WERI-Rb-1 (cell line): Measurements from ENCODE around the gene ECSIT.

Experiments
- DNase-seq: peaks from one replicate; pipeline ENCODE4 v3.0.0-alpha.2; 2020
- H3K27ac ChIP-seq: fragments of 250-450 bp; sonication (Bioruptor Pico); 2 replicates; pipeline ENCODE4 v1.5.1; 2020; ENCODE audit warnings: mild to moderate bottlenecking, moderate library complexity
- H3K27me3 ChIP-seq: fragments of 250-450 bp; sonication (Bioruptor Pico); 2 replicates; pipeline ENCODE4 v1.5.1; 2021; ENCODE audit warnings: mild to moderate bottlenecking, low read depth, moderate library complexity; ENCODE audit not compliant: insufficient read depth, severe bottlenecking
- H3K36me3 ChIP-seq: fragments of 250-450 bp; sonication (Bioruptor Pico); 2 replicates; pipeline ENCODE4 v1.5.1; 2020; ENCODE audit warnings: mild to moderate bottlenecking, moderate library complexity
- H3K4me3 ChIP-seq: 2 replicates; pipeline ENCODE4 v1.5.1; 2011; ENCODE audit warnings: low read depth, mild to moderate bottlenecking, control low read depth, low read length
- H3K9me3 ChIP-seq: fragments of 250-450 bp; sonication (Bioruptor Pico); 2 replicates; pipeline ENCODE4 v1.5.1; 2021; ENCODE audit warnings: mild to moderate bottlenecking, moderate library complexity; ENCODE audit not compliant: severe bottlenecking
- CTCF ChIP-seq: IDR thresholded peaks from 2 replicates; pipeline ENCODE4 v1.5.1; 2011; ENCODE audit warnings: low read depth, mild to moderate bottlenecking, control low read depth, inconsistent platforms, low read length

Gene ECSIT

GRCh38 chr19:11458236-11458900 is 70.6 kb downstream of the ECSIT start:
- no peak for TF ChIP-seq CTCF
- no peak for DNase-seq
- no peaks in the 10 kb centered on the region for H3K36me3 ChIP-seq
- H3K27me3 ChIP-seq: no peaks in the 10 kb centered on the region
- H3K27ac ChIP-seq: no peak overlapping the region
- no peaks in the 10 kb centered on the region for H3K9me3 ChIP-seq
- H3K4me3 ChIP-seq: no peak overlapping the region

- H3K27me3 ChIP-seq: no peaks in the 10 kb centered on the region
- H3K36me3 ChIP-seq: no peaks in the 10 kb centered on the region
- H3K4me3 ChIP-seq: no peak overlapping the region
- TF ChIP-seq CTCF: no peak
- no peak for DNase-seq
- H3K9me3 ChIP-seq: no peaks in the 10 kb centered on the region
- no peak overlapping the region for H3K27ac ChIP-seq
Observed at GRCh38 chr19:11457831-11458230, 71.1 kb downstream of the ECSIT start.

- Histone ChIP-seq H3K27ac (no peak overlapping the region), H3K9me3 (no peaks in the 10 kb centered on the region), H3K27me3 (no peaks in the 10 kb centered on the region), H3K4me3 (no peak overlapping the region), H3K36me3 (no peaks in the 10 kb centered on the region)
- no peak for TF ChIP-seq CTCF
- DNase-seq: no peak
Observed at GRCh38 chr19:11457115-11457514, 71.8 kb downstream of the ECSIT start.

- no peaks in the 10 kb centered on the region for H3K9me3 ChIP-seq
- no peak for DNase-seq
- no peak for TF ChIP-seq CTCF
Observed at GRCh38 chr19:11456659-11457058, 72.3 kb downstream of the ECSIT start.

More at GRCh38 chr19:11456659-11457058, 72.3 kb downstream of the ECSIT start:
- H3K27me3 ChIP-seq: no peaks in the 10 kb centered on the region
- no peaks in the 10 kb centered on the region for H3K36me3 ChIP-seq
- H3K27ac ChIP-seq: no peak overlapping the region
- no peak overlapping the region for H3K4me3 ChIP-seq
